ENCODE results near the gene PGM2.

DNA sequence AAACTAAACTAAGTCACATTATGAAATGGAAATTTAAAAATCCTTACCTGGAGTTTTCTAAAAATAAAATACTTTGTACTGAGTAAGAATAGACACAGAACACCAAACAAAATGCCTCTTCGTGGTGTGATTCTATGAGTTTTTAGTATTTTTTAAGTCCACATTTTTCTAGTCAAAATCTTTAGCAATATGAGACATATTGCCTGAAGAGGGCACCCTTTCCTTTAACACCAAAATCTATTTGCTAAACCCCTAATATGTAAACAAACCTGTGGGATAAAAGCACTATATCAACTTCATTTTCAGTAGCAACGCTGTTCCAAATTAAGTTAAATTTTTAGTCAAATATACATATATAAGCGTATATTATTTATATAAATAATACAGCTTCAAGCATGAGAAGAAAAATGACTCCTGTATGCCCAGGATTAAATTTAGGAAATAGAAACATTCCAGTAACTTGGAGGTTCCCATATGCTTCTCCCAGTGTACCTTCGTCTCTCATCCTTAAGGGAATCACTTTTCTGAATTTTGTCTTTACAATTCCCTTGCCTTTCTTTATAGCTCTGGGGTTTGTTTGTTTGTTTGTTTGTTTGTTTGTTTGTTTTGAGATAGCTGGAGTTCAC lies 23.0 kb upstream of the PGM2 start:
- TF ChIP-seq, protein P1, sequence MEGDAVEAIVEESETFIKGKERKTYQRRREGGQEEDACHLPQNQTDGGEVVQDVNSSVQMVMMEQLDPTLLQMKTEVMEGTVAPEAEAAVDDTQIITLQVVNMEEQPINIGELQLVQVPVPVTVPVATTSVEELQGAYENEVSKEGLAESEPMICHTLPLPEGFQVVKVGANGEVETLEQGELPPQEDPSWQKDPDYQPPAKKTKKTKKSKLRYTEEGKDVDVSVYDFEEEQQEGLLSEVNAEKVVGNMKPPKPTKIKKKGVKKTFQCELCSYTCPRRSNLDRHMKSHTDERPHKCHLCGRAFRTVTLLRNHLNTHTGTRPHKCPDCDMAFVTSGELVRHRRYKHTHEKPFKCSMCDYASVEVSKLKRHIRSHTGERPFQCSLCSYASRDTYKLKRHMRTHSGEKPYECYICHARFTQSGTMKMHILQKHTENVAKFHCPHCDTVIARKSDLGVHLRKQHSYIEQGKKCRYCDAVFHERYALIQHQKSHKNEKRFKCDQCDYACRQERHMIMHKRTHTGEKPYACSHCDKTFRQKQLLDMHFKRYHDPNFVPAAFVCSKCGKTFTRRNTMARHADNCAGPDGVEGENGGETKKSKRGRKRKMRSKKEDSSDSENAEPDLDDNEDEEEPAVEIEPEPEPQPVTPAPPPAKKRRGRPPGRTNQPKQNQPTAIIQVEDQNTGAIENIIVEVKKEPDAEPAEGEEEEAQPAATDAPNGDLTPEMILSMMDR (IDR thresholded peaks at IDR 0.05; ENCODE audit: poor library complexity, severe bottlenecking): peak; percentile 60
- peak; percentile 69 for TF ChIP-seq RAD21 (conservative IDR thresholded peaks at IDR 0.05)
- no peak for TF ChIP-seq TAF1 (IDR thresholded peaks at IDR 0.05; ENCODE audit: low read depth)
- TF ChIP-seq, protein P2, sequence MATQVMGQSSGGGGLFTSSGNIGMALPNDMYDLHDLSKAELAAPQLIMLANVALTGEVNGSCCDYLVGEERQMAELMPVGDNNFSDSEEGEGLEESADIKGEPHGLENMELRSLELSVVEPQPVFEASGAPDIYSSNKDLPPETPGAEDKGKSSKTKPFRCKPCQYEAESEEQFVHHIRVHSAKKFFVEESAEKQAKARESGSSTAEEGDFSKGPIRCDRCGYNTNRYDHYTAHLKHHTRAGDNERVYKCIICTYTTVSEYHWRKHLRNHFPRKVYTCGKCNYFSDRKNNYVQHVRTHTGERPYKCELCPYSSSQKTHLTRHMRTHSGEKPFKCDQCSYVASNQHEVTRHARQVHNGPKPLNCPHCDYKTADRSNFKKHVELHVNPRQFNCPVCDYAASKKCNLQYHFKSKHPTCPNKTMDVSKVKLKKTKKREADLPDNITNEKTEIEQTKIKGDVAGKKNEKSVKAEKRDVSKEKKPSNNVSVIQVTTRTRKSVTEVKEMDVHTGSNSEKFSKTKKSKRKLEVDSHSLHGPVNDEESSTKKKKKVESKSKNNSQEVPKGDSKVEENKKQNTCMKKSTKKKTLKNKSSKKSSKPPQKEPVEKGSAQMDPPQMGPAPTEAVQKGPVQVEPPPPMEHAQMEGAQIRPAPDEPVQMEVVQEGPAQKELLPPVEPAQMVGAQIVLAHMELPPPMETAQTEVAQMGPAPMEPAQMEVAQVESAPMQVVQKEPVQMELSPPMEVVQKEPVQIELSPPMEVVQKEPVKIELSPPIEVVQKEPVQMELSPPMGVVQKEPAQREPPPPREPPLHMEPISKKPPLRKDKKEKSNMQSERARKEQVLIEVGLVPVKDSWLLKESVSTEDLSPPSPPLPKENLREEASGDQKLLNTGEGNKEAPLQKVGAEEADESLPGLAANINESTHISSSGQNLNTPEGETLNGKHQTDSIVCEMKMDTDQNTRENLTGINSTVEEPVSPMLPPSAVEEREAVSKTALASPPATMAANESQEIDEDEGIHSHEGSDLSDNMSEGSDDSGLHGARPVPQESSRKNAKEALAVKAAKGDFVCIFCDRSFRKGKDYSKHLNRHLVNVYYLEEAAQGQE (IDR thresholded peaks at IDR 0.05; ENCODE audit: borderline replicate concordance): no peak
- no peak for TF ChIP-seq EZH2 (IDR thresholded peaks at IDR 0.05; ENCODE audit: borderline replicate concordance, insufficient read depth, low read length, poor library complexity, severe bottlenecking)
